ENCODE results near the gene PSMD11.

Gene PSMD11

GRCh38 chr17:32492264-32492589, 47.9 kb downstream of the PSMD11 start:
- Histone ChIP-seq H2AK5ac (ENCODE audit: low read length) (no peak overlapping the region), H3K79me2 (ENCODE audit: control insufficient read depth, insufficient read depth, low read length, poor library complexity) (no peaks in the 10 kb centered on the region), H4K91ac (ENCODE audit: low read depth, low read length) (no peak overlapping the region), H3K4me2 (ENCODE audit: low read length) (no peak overlapping the region), H2AFZ (ENCODE audit: insufficient read depth, low read length, poor library complexity) (no peak overlapping the region), H3K23ac (ENCODE audit: low read length) (no peak overlapping the region), H4K8ac (ENCODE audit: low read depth, low read length) (no peak overlapping the region), H3K4me3 (ENCODE audit: low read depth, low read length) (no peak overlapping the region), H3K36me3 (ENCODE audit: control insufficient read depth in 1 of 2, insufficient read depth in 2 of 2, low read length in 2 of 2) (peaks cover 0 to 4% of the 10 kb centered on the region in 2 experiments), H4K12ac (ENCODE audit: low read depth, low read length) (no peak overlapping the region), H3K27ac (ENCODE audit: low read depth, low read length) (no peak overlapping the region), H3K9ac (ENCODE audit: low read length) (no peak overlapping the region), H3K14ac (ENCODE audit: low read length) (no peak overlapping the region), H3K79me1 (ENCODE audit: low read length) (no peaks in the 10 kb centered on the region), H2BK5ac (ENCODE audit: low read depth, low read length, poor library complexity) (no peak overlapping the region), H3K18ac (ENCODE audit: low read length) (no peak overlapping the region), H3K27me3 (ENCODE audit: insufficient read depth, low read length) (no peaks in the 10 kb centered on the region), H2BK120ac (ENCODE audit: insufficient read depth, low read length, poor library complexity) (no peak overlapping the region), H3K9me3 (ENCODE audit: insufficient read depth, low read depth, low read length) (no peaks in the 10 kb centered on the region), H2BK12ac (ENCODE audit: low read length) (no peak overlapping the region), H3K4me1 (ENCODE audit: control insufficient read depth in 1 of 2, insufficient read depth in 2 of 2, low read length in 2 of 2) (peaks cover 10 to 11% of the 10 kb centered on the region in 2 experiments), H3K4ac (ENCODE audit: low read depth, low read length) (no peak overlapping the region)
- DNase-seq = no peak
- no CpG with 5 or more reads among the region's 4 CpGs for WGBS (ENCODE audit: extremely low coverage, insufficient coverage, insufficient read length)

DNA sequence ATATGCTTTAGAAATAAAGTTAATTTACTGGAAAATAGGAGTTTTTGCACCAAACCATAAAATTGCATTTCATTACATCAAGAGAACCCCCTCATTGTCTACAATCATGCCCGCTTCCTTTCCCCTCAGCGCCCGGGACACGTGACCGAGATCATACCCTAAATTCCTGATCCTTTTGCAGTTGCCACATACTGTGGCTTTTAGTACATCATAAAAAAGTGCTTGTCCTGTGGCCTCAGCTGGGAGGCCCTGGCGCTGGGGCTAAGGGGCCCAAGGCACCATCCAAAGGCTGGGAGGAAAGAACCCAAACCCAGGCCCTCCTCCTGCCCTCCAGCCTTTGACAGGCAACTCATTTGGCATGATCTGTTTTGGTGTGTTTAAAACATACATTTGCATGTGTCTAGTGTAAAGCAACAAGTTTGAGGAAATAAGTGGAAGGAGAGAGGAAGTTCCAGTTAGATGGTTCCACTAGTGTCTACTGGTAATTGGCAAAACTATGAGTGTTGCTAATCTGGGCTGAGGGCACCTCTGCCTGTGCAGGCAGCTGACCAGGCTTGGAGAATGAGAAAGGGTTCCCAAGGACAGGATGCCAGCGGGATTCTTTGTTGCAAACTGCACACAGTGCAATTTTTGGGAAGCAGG, 48.5 kb downstream of the PSMD11 start:
- DNase-seq = no peak
- Histone ChIP-seq H2AFZ (ENCODE audit: insufficient read depth, low read length, poor library complexity) (no peak overlapping the region), H3K4ac (ENCODE audit: low read depth, low read length) (no peak overlapping the region), H3K4me3 (ENCODE audit: low read depth, low read length) (no peak overlapping the region), H3K27ac (ENCODE audit: low read depth, low read length) (no peak overlapping the region), H3K4me2 (ENCODE audit: low read length) (no peak overlapping the region), H3K36me3 (ENCODE audit: control insufficient read depth in 1 of 2, insufficient read depth in 2 of 2, low read length in 2 of 2) (peaks cover 0 to 4% of the 10 kb centered on the region in 2 experiments), H4K8ac (ENCODE audit: low read depth, low read length) (no peak overlapping the region), H4K91ac (ENCODE audit: low read depth, low read length) (no peak overlapping the region), H2BK5ac (ENCODE audit: low read depth, low read length, poor library complexity) (no peak overlapping the region), H2AK5ac (ENCODE audit: low read length) (no peak overlapping the region), H4K12ac (ENCODE audit: low read depth, low read length) (no peak overlapping the region), H2BK120ac (ENCODE audit: insufficient read depth, low read length, poor library complexity) (no peak overlapping the region), H2BK12ac (ENCODE audit: low read length) (no peak overlapping the region), H3K9me3 (ENCODE audit: insufficient read depth, low read depth, low read length) (no peaks in the 10 kb centered on the region), H3K9ac (ENCODE audit: low read length) (no peak overlapping the region), H3K79me1 (ENCODE audit: low read length) (no peaks in the 10 kb centered on the region), H3K14ac (ENCODE audit: low read length) (no peak overlapping the region), H3K79me2 (ENCODE audit: control insufficient read depth, insufficient read depth, low read length, poor library complexity) (no peaks in the 10 kb centered on the region), H3K4me1 (ENCODE audit: control insufficient read depth in 1 of 2, insufficient read depth in 2 of 2, low read length in 2 of 2) (peaks cover 6 to 7% of the 10 kb centered on the region in 2 experiments), H3K23ac (ENCODE audit: low read length) (no peak overlapping the region), H3K27me3 (ENCODE audit: insufficient read depth, low read length) (no peaks in the 10 kb centered on the region), H3K18ac (ENCODE audit: low read length) (no peak overlapping the region)
- WGBS (ENCODE audit: extremely low coverage, insufficient coverage, insufficient read length) = no CpG with 5 or more reads among the region's 7 CpGs

- H3K4ac ChIP-seq (ENCODE audit: low read depth, low read length) = no peak overlapping the region
- no peak overlapping the region for H4K12ac ChIP-seq (ENCODE audit: low read depth, low read length)
- H2AFZ ChIP-seq (ENCODE audit: insufficient read depth, low read length, poor library complexity) = no peak overlapping the region
- no peak overlapping the region for H3K23ac ChIP-seq (ENCODE audit: low read length)
- no peak overlapping the region for H2BK12ac ChIP-seq (ENCODE audit: low read length)
- no peak for DNase-seq
- no peak overlapping the region for H3K9ac ChIP-seq (ENCODE audit: low read length)
- H3K4me3 ChIP-seq (ENCODE audit: low read depth, low read length) = no peak overlapping the region
- no peak overlapping the region for H2AK5ac ChIP-seq (ENCODE audit: low read length)
- H4K91ac ChIP-seq (ENCODE audit: low read depth, low read length) = no peak overlapping the region
- no peaks in the 10 kb centered on the region for H3K27me3 ChIP-seq (ENCODE audit: insufficient read depth, low read length)
- H3K79me2 ChIP-seq (ENCODE audit: control insufficient read depth, insufficient read depth, low read length, poor library complexity) = no peaks in the 10 kb centered on the region
- no peak overlapping the region for H2BK120ac ChIP-seq (ENCODE audit: insufficient read depth, low read length, poor library complexity)
- H3K4me1 ChIP-seq (ENCODE audit: control insufficient read depth in 1 of 2, insufficient read depth in 2 of 2, low read length in 2 of 2) = peaks cover 4 to 8% of the 10 kb centered on the region in 2 experiments
- H3K27ac ChIP-seq (ENCODE audit: low read depth, low read length) = no peak overlapping the region
- H3K79me1 ChIP-seq (ENCODE audit: low read length) = no peaks in the 10 kb centered on the region
- H3K4me2 ChIP-seq (ENCODE audit: low read length) = no peak overlapping the region
- no peaks in the 10 kb centered on the region for H3K9me3 ChIP-seq (ENCODE audit: insufficient read depth, low read depth, low read length)
- no peak overlapping the region for H3K14ac ChIP-seq (ENCODE audit: low read length)
- H4K8ac ChIP-seq (ENCODE audit: low read depth, low read length) = no peak overlapping the region
- peaks cover 0 to 3% of the 10 kb centered on the region in 2 experiments for H3K36me3 ChIP-seq (ENCODE audit: control insufficient read depth in 1 of 2, insufficient read depth in 2 of 2, low read length in 2 of 2)
- H2BK5ac ChIP-seq (ENCODE audit: low read depth, low read length, poor library complexity) = no peak overlapping the region
- H3K18ac ChIP-seq (ENCODE audit: low read length) = no peak overlapping the region
- WGBS (ENCODE audit: extremely low coverage, insufficient coverage, insufficient read length) = no CpG with 5 or more reads among the region's 15 CpGs
Measured at GRCh38 chr17:32493571-32493970, 49.3 kb downstream of the PSMD11 start.

DNA sequence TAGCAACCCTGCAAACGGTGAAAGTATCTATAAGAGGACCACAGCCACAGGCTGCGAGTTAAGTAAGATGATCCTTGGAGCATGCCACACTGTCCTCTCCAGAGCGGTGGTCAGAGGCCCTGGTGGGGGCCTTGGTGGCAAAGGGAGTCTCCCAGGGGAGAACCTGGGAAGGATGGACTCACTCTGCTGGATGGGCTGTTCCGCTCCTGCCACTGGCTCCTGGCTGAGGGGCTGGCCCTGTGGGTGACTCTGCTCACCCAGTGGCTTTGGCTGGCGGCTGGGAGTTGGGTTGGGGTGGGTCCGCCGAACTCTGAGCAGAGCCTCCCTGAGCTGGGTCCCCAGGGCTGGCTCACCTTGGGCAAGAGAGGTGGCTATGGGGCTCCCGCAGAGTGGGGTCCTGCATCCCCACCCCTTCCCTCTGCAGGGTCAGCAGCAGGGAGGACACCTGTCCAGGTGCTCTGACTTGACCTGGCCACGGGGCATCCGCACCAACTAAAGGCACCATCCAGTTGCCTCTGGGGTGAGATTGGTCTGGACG, 49.7 kb downstream of the PSMD11 start:
- Histone ChIP-seq H4K8ac (ENCODE audit: low read depth, low read length) (no peak overlapping the region), H3K4me1 (ENCODE audit: control insufficient read depth in 1 of 2, insufficient read depth in 2 of 2, low read length in 2 of 2) (peaks cover 4 to 8% of the 10 kb centered on the region in 2 experiments), H2BK120ac (ENCODE audit: insufficient read depth, low read length, poor library complexity) (no peak overlapping the region), H3K23ac (ENCODE audit: low read length) (no peak overlapping the region), H3K14ac (ENCODE audit: low read length) (no peak overlapping the region), H2BK12ac (ENCODE audit: low read length) (no peak overlapping the region), H3K79me1 (ENCODE audit: low read length) (no peaks in the 10 kb centered on the region), H3K36me3 (ENCODE audit: control insufficient read depth in 1 of 2, insufficient read depth in 2 of 2, low read length in 2 of 2) (no peaks in the 10 kb centered on the region), H4K12ac (ENCODE audit: low read depth, low read length) (no peak overlapping the region), H4K91ac (ENCODE audit: low read depth, low read length) (no peak overlapping the region), H2AFZ (ENCODE audit: insufficient read depth, low read length, poor library complexity) (no peak overlapping the region), H2AK5ac (ENCODE audit: low read length) (no peak overlapping the region), H3K9ac (ENCODE audit: low read length) (no peak overlapping the region), H3K9me3 (ENCODE audit: insufficient read depth, low read depth, low read length) (no peaks in the 10 kb centered on the region), H3K27ac (ENCODE audit: low read depth, low read length) (no peak overlapping the region), H3K79me2 (ENCODE audit: control insufficient read depth, insufficient read depth, low read length, poor library complexity) (no peaks in the 10 kb centered on the region), H3K4me2 (ENCODE audit: low read length) (no peak overlapping the region), H3K18ac (ENCODE audit: low read length) (no peak overlapping the region), H3K4me3 (ENCODE audit: low read depth, low read length) (no peak overlapping the region), H2BK5ac (ENCODE audit: low read depth, low read length, poor library complexity) (no peak overlapping the region), H3K4ac (ENCODE audit: low read depth, low read length) (no peak overlapping the region), H3K27me3 (ENCODE audit: insufficient read depth, low read length) (no peaks in the 10 kb centered on the region)
- no peak for DNase-seq
- no CpG with 5 or more reads among the region's 11 CpGs for WGBS (ENCODE audit: extremely low coverage, insufficient coverage, insufficient read length)

Measured in trophoblast cell (in vitro differentiated cells and primary cell).